Activated CD8-positive, alpha-beta memory T cell treated with anti-CD3 and anti-CD28 coated beads, Interleukin-2, amount 10 ng/mL, durations not matched to agents 7 days and 5 days (primary cell): ENCODE measurements around the gene SYTL2. TPM values are rescaled to one million over a fixed set of nuclear protein-coding genes. Genes with fewer than 3 reads are reported as not detected.

Experiments used
- ATAC-seq: fragments of 150-1000 bp; cut with Tn5 transposase; one replicate; pipeline ENCODE4 v1.10.0; 2021; ENCODE audit warnings: moderate library complexity
- CTCF ChIA-PET: fragments of 350-600 bp; sonication (Branson Sonifier 250); formaldehyde crosslinking; loops from one replicate; lab custom pipeline; 2021; ENCODE audit warnings: antibody characterized with exemption; lab: Charles Lee
- DNase-seq: peaks from one replicate; pipeline ENCODE4 v3.0.0-alpha.2; 2020
- H3K27ac Mint-ChIP-seq: one replicate; pipeline ENCODE4 v1.8.0; 2021; ENCODE audit warnings: mild to moderate bottlenecking, mixed read lengths
- H3K27me3 Mint-ChIP-seq: one replicate; pipeline ENCODE4 v1.8.0; 2021; ENCODE audit warnings: mixed read lengths
- H3K36me3 Mint-ChIP-seq: one replicate; pipeline ENCODE4 v1.8.0; 2021; ENCODE audit warnings: mild to moderate bottlenecking, mixed read lengths
- H3K4me1 Mint-ChIP-seq: one replicate; pipeline ENCODE4 v1.8.0; 2021; ENCODE audit warnings: mixed read lengths
- H3K4me3 Mint-ChIP-seq: one replicate; pipeline ENCODE4 v1.8.0; 2021; ENCODE audit warnings: mild to moderate bottlenecking, moderate library complexity, mixed read lengths
- H3K9me3 Mint-ChIP-seq: one replicate; pipeline ENCODE4 v1.8.0; 2022; ENCODE audit warnings: low read depth, mixed read lengths
- total RNA-seq, 2 experiments: library from RNA; stranded (reverse); gene quantifications; one replicate each; pipeline ENCODE4 v1.2.3, GENCODE V29; 2021

The SYTL2 gene
- total RNA-seq, 2 experiments from 2014 or later = 73.7 to 78.0 TPM

DNA sequence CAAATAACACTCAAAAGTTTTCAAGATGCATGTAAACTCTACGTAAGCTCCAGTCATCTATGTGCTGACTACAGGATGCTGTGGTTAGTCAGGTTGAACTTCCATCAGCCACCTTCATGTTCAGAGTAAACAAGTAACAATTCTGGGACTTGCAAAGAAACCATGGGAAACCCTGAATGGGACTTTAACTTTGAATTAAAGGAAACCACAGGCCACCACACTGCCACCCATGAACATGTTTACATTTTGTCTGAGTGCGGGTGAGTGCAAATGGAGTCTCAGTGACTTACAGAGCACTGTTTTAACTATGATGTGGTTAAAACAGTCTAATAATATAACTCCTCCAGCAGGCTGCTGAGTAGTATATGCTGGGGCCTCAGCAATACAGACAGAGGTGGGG lies 12.9 kb upstream of the SYTL2 start:
- H3K27ac Mint-ChIP-seq = peak overlapping the region; percentile 86

DNA sequence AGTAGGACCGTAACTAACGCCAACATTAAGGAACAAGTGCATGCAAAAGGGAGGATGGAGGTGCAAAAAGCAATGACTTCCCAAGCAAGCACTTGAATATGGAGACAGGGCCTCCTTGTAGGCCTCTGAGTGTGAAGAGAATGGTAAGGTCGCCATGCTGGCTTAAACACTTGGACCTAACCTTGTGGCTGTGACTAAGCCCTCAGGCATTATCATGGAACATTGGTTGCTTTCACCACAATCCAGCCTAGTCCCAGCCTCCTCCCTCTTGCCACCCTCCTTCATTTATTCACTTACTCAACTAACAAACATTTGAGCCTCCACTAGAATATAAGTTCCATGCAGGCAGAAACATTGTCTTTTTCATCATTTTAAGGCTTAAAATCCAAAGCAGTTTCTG lies 11.9 kb upstream of the SYTL2 start:
- no peak for DNase-seq
- Mint-ChIP-seq H3K27ac (peak overlapping the region; percentile 13), H3K4me3 (no peak overlapping the region), H3K36me3 (peaks cover 1% of the 10 kb centered on the region), H3K9me3 (no peaks in the 10 kb centered on the region), H3K4me1 (peaks cover 63% of the 10 kb centered on the region), H3K27me3 (no peaks in the 10 kb centered on the region)
- CTCF ChIA-PET = interaction anchor here (2.1 kb wide), 1 partner anchor 123 kb away, joined by 4 read pairs; no protein-coding TSS in a partner anchor
- no peak for ATAC-seq

More for the DNA sequence above, 12.9 kb upstream of the SYTL2 start:
- DNase-seq = peak; percentile 87
- H3K36me3 Mint-ChIP-seq = peaks cover 1% of the 10 kb centered on the region
- no peaks in the 10 kb centered on the region for H3K9me3 Mint-ChIP-seq
- peak overlapping the region; percentile 43 for H3K4me3 Mint-ChIP-seq
- H3K27me3 Mint-ChIP-seq = no peaks in the 10 kb centered on the region
- ATAC-seq = peak; percentile 79
- peaks cover 71% of the 10 kb centered on the region for H3K4me1 Mint-ChIP-seq
- CTCF ChIA-PET = interaction anchor here (0.9 to 2.8 kb wide), 10 partner anchors 9 to 196 kb away, joined by 3 to 21 read pairs (median 5); partner anchors contain the start of genes CCDC83, DLG2, SYTL2 and TMEM126B

DNA sequence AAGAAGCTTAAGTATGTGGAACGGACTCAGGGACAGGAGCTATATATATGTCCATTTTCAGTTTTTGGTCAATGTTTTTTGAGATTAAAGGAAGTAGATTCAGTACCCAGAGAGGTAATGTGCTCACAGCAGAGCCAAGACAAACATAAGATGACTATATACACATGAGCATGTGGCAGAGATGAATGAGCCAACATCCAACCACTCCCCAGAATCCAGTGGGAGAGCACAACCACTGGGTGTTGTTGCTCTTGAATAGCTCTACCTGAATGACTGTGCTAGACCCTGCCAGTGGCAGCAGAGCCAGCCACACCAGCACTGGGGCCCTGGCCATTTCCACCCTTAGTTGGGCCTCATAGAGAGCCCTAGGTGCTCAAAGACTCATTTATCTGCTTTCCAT lies 10.7 kb upstream of the SYTL2 start:
- peaks cover 1% of the 10 kb centered on the region for H3K36me3 Mint-ChIP-seq
- H3K4me1 Mint-ChIP-seq = peaks cover 51% of the 10 kb centered on the region
- ATAC-seq (no peak), DNase-seq (peak; percentile 59)
- H3K4me3 Mint-ChIP-seq = no peak overlapping the region
- H3K27ac Mint-ChIP-seq = no peak overlapping the region
- CTCF ChIA-PET = interaction anchor here (2.1 kb wide), 1 partner anchor 122 kb away, joined by 4 read pairs; no protein-coding TSS in a partner anchor
- no peaks in the 10 kb centered on the region for H3K27me3 Mint-ChIP-seq
- no peaks in the 10 kb centered on the region for H3K9me3 Mint-ChIP-seq

DNA sequence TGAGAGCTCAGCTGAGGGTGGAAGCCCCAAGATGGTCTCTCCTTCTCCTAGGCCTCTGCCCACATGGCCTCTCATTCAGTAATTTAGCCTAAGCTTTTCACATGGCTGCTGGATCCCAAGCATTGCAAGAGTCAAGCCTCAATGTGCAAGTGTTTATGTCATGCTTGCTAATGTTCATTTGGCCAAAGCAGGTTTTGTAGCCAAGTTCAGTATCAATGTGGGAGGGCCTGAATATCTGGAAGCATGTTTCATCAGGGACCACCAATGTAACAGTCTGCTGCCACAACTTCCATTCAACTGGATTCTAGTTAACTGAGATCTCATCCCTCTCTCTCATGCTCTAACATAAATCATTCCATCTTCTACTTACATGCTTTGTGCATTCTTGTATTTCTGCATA lies 8.5 kb upstream of the SYTL2 start:
- Mint-ChIP-seq H3K27me3 (no peaks in the 10 kb centered on the region), H3K4me3 (no peak overlapping the region), H3K36me3 (peaks cover 1% of the 10 kb centered on the region), H3K27ac (no peak overlapping the region), H3K4me1 (peaks cover 32% of the 10 kb centered on the region), H3K9me3 (no peaks in the 10 kb centered on the region)
- ATAC-seq (no peak), DNase-seq (no peak)
- CTCF ChIA-PET = no interaction called here

DNA sequence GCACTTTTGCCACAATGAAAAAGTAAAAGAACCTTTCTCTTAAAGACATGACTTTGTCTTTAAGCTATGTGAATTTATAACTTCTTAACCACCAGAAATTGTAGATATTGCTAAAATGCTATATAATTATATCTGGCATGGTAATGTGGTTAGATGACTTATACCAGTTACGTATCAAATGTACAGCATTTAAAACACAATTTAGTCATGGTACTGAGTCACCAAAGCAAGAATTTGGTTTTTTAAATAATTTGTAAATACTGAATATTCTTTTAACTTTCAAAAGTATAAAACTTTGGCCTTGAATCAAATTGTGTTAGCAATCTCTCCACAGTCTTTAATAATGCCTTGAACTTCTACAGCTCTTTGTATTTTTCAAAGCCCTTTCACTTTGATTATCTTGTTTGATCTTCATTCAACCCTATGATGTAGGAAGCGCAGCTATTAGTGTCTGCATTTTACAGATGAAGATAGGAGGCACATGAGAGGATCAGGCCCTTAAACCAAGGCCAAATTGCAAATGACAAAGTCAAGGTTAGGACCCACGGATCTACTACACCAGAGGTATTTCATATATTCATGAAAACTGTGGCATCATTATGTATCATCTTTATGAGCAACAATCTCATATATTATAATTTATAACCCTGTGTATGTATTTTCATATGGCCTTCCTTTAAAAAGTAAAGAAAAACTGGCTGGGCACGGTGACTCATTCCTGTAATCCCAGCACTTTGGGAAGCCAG lies 4.4 kb upstream of the SYTL2 start:
- no peaks in the 10 kb centered on the region for H3K9me3 Mint-ChIP-seq
- no peak overlapping the region for H3K4me3 Mint-ChIP-seq
- H3K27ac Mint-ChIP-seq = no peak overlapping the region
- CTCF ChIA-PET = interaction anchor here (1.4 to 2.0 kb wide), 3 partner anchors 8 to 126 kb away, joined by 3 to 7 read pairs (median 4); partner anchors contain the start of gene CCDC83
- no peak for ATAC-seq
- H3K4me1 Mint-ChIP-seq = peaks cover 7% of the 10 kb centered on the region
- no peaks in the 10 kb centered on the region for H3K27me3 Mint-ChIP-seq
- H3K36me3 Mint-ChIP-seq = no peaks in the 10 kb centered on the region
- no peak for DNase-seq

DNA sequence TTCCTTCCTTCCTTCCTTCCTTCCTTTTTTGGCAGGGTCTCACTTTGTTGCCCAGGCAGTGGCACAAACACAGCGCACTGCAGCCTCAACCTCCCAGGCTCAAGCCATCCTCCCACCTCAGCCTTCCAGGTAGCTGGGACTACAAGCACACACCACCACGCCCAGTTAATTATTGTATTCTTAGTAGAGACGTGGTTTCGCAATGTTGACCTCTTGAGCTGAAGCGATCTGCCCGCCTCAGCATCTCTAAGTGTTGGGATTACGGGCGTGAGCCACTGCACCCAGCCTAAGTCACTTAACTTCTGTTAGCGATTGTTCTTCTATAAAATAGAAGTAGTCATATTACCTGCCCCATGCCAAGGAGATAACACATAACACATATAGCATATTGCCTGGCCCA lies 2.8 kb upstream of the SYTL2 start:
- H3K27ac Mint-ChIP-seq = no peak overlapping the region
- H3K9me3 Mint-ChIP-seq = no peaks in the 10 kb centered on the region
- H3K4me3 Mint-ChIP-seq = no peak overlapping the region
- no peaks in the 10 kb centered on the region for H3K36me3 Mint-ChIP-seq
- ATAC-seq = no peak
- CTCF ChIA-PET = interaction anchor here (1.2 to 2.0 kb wide), 4 partner anchors 10 to 605 kb away, joined by 3 to 7 read pairs (median 4); partner anchors contain the start of gene CCDC83
- peaks cover 23% of the 10 kb centered on the region for H3K4me1 Mint-ChIP-seq
- no peaks in the 10 kb centered on the region for H3K27me3 Mint-ChIP-seq
- DNase-seq = no peak

DNA sequence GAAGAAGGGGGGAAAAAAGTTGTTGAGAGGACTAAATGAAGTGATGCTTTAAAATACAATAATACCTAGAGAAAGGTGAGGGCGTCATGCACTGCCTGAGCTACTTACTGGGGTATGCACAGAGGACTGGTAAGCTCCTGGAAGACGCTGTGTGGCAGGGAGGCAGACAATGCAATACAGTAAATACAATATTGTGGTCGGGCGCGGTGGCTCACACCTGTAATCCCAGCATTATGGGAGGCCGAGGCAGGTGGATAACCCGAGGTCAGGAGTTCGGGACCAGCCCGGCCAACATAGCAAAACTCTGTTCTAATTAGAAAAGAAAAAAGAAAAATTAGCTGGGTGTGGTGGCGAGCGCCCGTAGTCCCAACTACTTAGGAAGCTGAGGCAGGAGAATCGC lies 683 bp upstream of the SYTL2 start:
- no peak for ATAC-seq
- CTCF ChIA-PET = interaction anchor here (0.5 to 1.5 kb wide), 2 partner anchors 12 to 111 kb away, joined by 3 to 5 read pairs; no protein-coding TSS in a partner anchor
- H3K27me3 Mint-ChIP-seq = no peaks in the 10 kb centered on the region
- DNase-seq = no peak
- H3K4me1 Mint-ChIP-seq = peaks cover 24% of the 10 kb centered on the region
- H3K4me3 Mint-ChIP-seq = peak overlapping the region; percentile 86
- H3K36me3 Mint-ChIP-seq = no peaks in the 10 kb centered on the region
- H3K9me3 Mint-ChIP-seq = no peaks in the 10 kb centered on the region
- H3K27ac Mint-ChIP-seq = peak overlapping the region; percentile 73

DNA sequence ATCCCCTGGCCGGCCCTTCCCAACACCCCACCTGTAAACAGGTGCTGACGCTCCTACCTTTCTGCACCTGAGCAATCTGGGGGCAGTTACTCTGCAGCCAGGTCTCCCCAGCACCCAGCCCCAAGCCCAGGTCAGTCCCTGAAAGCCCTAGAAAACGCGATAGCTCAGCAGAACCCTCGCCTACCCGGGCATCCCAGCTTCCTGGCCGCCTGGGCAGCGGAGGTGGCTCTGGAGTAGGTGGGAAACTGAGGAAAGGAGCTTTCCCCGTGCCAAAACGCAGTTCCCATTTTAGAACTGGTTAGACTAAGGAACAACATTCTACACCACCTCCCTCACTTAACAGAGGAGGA lies 445 bp downstream of the SYTL2 start:
- CTCF ChIA-PET = interaction anchor here (0.7 to 1.9 kb wide), 13 partner anchors 13 to 146 kb away, joined by 3 to 8 read pairs (median 5); partner anchors contain the start of genes CCDC83 and CREBZF
- ATAC-seq (peak; percentile 11), DNase-seq (no peak)
- Mint-ChIP-seq H3K9me3 (no peaks in the 10 kb centered on the region), H3K4me3 (peak overlapping the region; percentile 86), H3K27me3 (no peaks in the 10 kb centered on the region), H3K27ac (peak overlapping the region; percentile 72), H3K36me3 (no peaks in the 10 kb centered on the region), H3K4me1 (peaks cover 26% of the 10 kb centered on the region)

DNA sequence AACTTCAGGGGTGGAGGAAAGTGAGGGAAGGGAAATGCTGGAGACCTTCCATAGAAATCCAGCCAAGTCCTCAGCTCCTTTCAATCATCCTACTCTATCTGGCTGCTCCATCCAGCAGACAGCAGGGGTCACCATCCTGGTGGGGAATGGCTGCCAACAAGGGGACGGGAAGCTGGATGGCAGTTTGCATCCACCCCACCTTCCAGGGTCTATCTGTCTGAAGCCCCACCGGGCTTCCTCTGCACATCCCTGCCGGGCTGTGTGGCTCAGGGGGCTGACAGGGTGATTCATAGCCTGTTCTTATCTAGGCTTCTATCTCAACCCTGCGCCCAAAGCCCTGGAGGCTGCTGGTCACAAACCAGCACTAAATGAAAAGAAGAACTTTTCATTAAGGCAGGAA lies 1.1 kb downstream of the SYTL2 start:
- H3K27me3 Mint-ChIP-seq = no peaks in the 10 kb centered on the region
- CTCF ChIA-PET = interaction anchor here (1.1 to 1.9 kb wide), 12 partner anchors 14 to 215 kb away, joined by 3 to 8 read pairs (median 5); partner anchors contain the start of gene CREBZF
- DNase-seq = peak; percentile 67
- no peaks in the 10 kb centered on the region for H3K9me3 Mint-ChIP-seq
- H3K27ac Mint-ChIP-seq = peak overlapping the region; percentile 72
- ATAC-seq = peak; percentile 37
- peaks cover 2% of the 10 kb centered on the region for H3K36me3 Mint-ChIP-seq
- H3K4me3 Mint-ChIP-seq = peak overlapping the region; percentile 86
- peaks cover 26% of the 10 kb centered on the region for H3K4me1 Mint-ChIP-seq

DNA sequence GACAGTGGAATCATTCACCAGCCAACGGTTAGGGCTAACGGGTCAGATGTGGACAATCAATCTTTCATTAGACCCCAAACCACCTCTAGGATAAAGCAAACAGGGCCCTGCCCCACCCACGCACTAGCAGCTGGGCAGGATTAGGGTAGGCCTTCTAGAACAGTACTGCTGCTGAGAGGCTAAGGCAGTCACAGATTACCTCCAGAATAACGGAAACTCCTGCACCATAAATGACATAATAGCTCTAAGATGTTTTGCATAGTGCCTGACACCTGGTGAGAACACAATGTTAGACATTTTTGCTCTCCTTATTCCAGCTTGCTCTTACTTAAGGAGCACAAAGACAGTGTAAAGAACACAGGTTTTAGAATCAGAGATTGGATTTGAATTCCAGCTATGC lies 1.8 kb downstream of the SYTL2 start:
- no peak for DNase-seq
- H3K27me3 Mint-ChIP-seq = no peaks in the 10 kb centered on the region
- peak overlapping the region; percentile 86 for H3K4me3 Mint-ChIP-seq
- H3K9me3 Mint-ChIP-seq = no peaks in the 10 kb centered on the region
- no peak for ATAC-seq
- peaks cover 26% of the 10 kb centered on the region for H3K4me1 Mint-ChIP-seq
- H3K36me3 Mint-ChIP-seq = peaks cover 5% of the 10 kb centered on the region
- CTCF ChIA-PET = interaction anchor here (0.7 to 1.9 kb wide), 12 partner anchors 13 to 214 kb away, joined by 3 to 8 read pairs (median 5); partner anchors contain the start of gene CCDC83
- peak overlapping the region; percentile 14 for H3K27ac Mint-ChIP-seq

DNA sequence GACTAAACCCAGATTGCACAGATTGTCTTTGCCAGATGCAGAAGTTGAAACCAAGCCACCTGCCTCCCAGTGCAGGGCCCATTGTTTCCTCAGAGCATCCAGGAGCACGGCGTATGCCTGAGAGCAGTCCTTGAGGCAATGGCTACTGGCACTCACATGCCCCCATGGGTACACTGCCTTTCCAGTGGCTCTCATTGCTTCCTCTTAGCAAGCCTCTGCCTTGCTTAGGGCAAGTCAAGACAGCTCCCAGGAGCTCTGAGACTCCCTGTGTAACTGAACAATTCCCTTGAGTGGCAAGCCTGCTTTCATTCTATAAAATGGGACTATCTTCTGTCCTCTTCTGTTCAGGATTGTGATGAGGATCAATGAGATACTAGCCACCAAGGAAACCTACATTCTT lies 4.1 kb downstream of the SYTL2 start:
- Mint-ChIP-seq H3K4me3 (no peak overlapping the region), H3K27me3 (no peaks in the 10 kb centered on the region), H3K36me3 (peaks cover 11% of the 10 kb centered on the region), H3K4me1 (peaks cover 28% of the 10 kb centered on the region), H3K27ac (no peak overlapping the region), H3K9me3 (no peaks in the 10 kb centered on the region)
- ATAC-seq (no peak), DNase-seq (no peak)
- CTCF ChIA-PET = interaction anchor here (1.7 kb wide), 1 partner anchor 16 kb away, joined by 3 read pairs; no protein-coding TSS in a partner anchor

DNA sequence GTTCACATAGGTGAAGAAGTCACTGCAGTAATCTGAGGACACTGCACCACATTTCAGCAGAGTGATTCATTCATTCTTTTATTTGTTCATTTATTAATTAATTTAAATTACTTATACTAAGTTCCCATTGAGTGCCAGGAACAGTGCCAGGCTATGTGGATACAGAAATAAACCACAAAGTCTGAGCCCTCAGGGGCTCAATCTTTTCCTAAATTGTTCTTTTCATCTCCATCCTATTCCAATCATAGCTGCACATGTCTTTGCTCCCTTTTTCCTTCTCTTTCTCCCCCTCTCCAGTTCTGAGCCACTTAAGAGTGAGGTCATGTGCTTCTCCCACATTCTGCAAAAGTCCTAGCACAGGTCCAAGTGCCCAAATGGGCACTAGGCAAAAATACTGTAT lies 4.9 kb downstream of the SYTL2 start:
- no peak overlapping the region for H3K27ac Mint-ChIP-seq
- H3K4me3 Mint-ChIP-seq = no peak overlapping the region
- peaks cover 13% of the 10 kb centered on the region for H3K36me3 Mint-ChIP-seq
- peaks cover 29% of the 10 kb centered on the region for H3K4me1 Mint-ChIP-seq
- no peaks in the 10 kb centered on the region for H3K9me3 Mint-ChIP-seq
- DNase-seq (no peak), ATAC-seq (no peak)
- CTCF ChIA-PET = interaction anchor here (1.7 kb wide), 1 partner anchor 16 kb away, joined by 3 read pairs; no protein-coding TSS in a partner anchor
- H3K27me3 Mint-ChIP-seq = no peaks in the 10 kb centered on the region

DNA sequence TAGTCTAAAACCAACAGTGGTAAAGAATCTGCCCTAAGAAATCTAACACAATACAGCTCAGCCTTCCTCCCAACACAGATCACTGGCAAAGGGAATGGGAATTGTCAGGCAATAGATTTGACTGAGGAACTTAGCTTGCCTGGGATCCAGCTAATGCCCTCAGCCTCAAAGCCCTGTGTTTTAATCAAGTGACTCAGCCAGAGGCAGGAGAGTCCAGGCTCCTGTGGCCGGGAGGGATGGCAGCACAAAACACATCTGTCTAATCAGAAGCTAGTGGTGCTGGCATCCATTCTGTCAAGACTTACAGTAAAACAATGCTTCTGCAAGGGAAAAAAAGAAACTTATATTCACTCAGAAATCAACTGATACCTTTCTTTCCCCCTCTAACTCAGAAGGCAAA lies 5.6 kb downstream of the SYTL2 start:
- Mint-ChIP-seq H3K36me3 (peaks cover 18% of the 10 kb centered on the region), H3K4me1 (peaks cover 34% of the 10 kb centered on the region), H3K4me3 (no peak overlapping the region), H3K9me3 (no peaks in the 10 kb centered on the region), H3K27ac (no peak overlapping the region), H3K27me3 (no peaks in the 10 kb centered on the region)
- CTCF ChIA-PET = interaction anchor here (1.7 kb wide), 1 partner anchor 15 kb away, joined by 3 read pairs; no protein-coding TSS in a partner anchor
- DNase-seq (no peak), ATAC-seq (no peak)
